Nephron progenitor cell (in vitro differentiated cells): ENCODE measurements around the gene PPT1.
A peak's percentile ranks its signal among the peaks of the same experiment; 100 is the strongest.

Source experiments
- DNase-seq: peaks from one replicate; pipeline ENCODE4 v3.0.0; 2021
- H3K27ac Mint-ChIP-seq: 2 replicates; pipeline ENCODE4 v1.8.0; 2021; ENCODE audit warnings: mild to moderate bottlenecking, moderate library complexity, mixed read lengths
- H3K27me3 Mint-ChIP-seq: 2 replicates; pipeline ENCODE4 v1.8.0; 2021; ENCODE audit warnings: mild to moderate bottlenecking, low read depth, mixed read lengths; ENCODE audit not compliant: poor library complexity
- H3K36me3 Mint-ChIP-seq: 2 replicates; pipeline ENCODE4 v1.8.0; 2021; ENCODE audit warnings: low read depth, mixed read lengths
- H3K4me1 Mint-ChIP-seq: 2 replicates; pipeline ENCODE4 v1.8.0; 2021; ENCODE audit warnings: mixed read lengths
- H3K4me3 Mint-ChIP-seq: 2 replicates; pipeline ENCODE4 v1.8.0; 2021; ENCODE audit warnings: mild to moderate bottlenecking, moderate library complexity, mixed read lengths
- H3K9me3 Mint-ChIP-seq: 2 replicates; pipeline ENCODE4 v1.8.0; 2021; ENCODE audit warnings: mild to moderate bottlenecking, moderate library complexity, mixed read lengths
- CTCF ChIP-seq: fragments of 200-600 bp; sonication (generic); IDR thresholded peaks from 2 replicates; pipeline ENCODE4 v1.5.0; 2021; ENCODE audit warnings: antibody characterized with exemption

Gene PPT1

GRCh38 chr1:40064797-40065499 lies 32.1 kb downstream of the PPT1 start:
- H3K4me1 Mint-ChIP-seq = peaks cover 10% of the 10 kb centered on the region
- peaks cover 69% of the 10 kb centered on the region for H3K36me3 Mint-ChIP-seq
- no peaks in the 10 kb centered on the region for H3K9me3 Mint-ChIP-seq
- H3K4me3 Mint-ChIP-seq = no peak overlapping the region
- no peak for TF ChIP-seq CTCF
- no peak for DNase-seq
- peak overlapping the region; percentile 31 for H3K27ac Mint-ChIP-seq
- no peaks in the 10 kb centered on the region for H3K27me3 Mint-ChIP-seq

GRCh38 chr1:40059960-40060750 lies 36.9 kb downstream of the PPT1 start:
- no peak for DNase-seq
- TF ChIP-seq CTCF = no peak
- H3K4me3 Mint-ChIP-seq = no peak overlapping the region
- no peaks in the 10 kb centered on the region for H3K4me1 Mint-ChIP-seq
- H3K27me3 Mint-ChIP-seq = no peaks in the 10 kb centered on the region
- H3K9me3 Mint-ChIP-seq = no peaks in the 10 kb centered on the region
- no peak overlapping the region for H3K27ac Mint-ChIP-seq
- peaks cover 40% of the 10 kb centered on the region for H3K36me3 Mint-ChIP-seq

DNA sequence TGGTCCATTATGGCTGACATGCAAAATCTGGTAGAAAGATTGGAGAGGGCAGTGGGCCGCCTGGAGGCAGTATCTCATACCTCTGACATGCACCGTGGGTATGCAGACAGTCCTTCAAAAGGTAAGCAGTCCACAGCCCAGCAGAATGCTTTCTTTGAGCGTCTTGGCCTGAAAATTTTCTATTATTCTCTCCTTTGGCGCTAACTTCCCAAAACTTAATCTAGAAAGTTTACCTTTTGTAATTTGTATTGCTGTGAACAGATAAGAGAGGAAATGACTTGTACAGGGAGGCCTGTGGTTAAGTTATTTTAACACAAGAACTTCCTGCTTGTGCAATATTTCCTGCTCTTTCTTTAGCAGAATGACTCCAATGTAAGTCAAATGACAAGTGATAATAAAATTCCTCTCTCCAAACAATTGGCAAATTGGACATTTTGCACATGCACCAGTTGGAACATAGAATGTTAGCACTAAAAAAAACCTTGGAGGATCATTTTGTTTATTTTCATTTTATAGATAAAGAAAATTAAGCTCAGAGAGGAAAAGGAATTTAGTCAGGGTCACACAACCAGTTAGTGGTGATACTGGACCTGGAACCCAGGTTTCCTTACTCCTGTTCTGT lies 37.6 kb downstream of the PPT1 start:
- H3K4me1 Mint-ChIP-seq = no peaks in the 10 kb centered on the region
- H3K4me3 Mint-ChIP-seq = no peak overlapping the region
- peaks cover 38% of the 10 kb centered on the region for H3K36me3 Mint-ChIP-seq
- H3K27ac Mint-ChIP-seq = no peak overlapping the region
- H3K27me3 Mint-ChIP-seq = no peaks in the 10 kb centered on the region
- TF ChIP-seq CTCF = no peak
- DNase-seq = no peak
- H3K9me3 Mint-ChIP-seq = no peaks in the 10 kb centered on the region

DNA sequence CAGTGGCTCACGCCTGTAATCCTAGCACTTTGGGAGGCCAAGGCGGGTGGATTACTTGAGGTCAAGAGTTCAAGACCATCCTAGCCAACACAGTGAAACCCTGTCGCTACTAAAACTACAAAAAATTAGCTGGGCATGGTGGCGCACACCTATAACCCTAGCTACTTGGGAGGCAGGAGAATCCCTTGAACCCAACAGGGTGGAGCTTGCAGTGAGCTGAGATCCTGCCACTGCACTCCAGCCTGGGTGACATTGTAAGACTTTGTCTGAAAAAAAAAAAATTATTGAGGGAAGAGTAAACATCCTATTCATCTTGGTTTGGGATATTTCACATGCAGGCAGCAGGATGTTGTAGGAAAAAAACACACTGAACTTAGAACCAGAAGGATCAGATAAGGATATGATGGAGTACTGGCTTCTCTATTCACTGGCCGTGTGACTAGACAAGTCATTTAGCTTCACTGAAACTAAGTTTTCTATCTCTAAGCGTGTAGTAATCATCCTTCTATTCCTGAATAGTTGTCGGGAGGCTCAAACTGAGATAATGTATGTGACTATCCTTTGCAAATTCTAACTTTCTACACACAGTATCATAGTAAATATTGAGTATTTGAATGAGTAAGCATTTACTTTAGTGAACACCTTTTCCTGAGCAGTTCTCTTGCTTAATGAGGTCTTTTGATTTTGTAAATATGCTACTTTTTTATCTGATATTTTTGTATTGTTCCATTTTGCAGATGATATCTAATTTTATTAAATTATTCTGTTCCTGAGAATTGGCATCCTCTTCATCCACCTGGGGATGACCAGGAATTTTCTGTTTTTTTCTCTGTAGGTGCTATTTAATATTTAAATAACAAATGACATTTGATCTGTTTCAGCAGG lies 38.4 kb downstream of the PPT1 start:
- H3K36me3 Mint-ChIP-seq = peaks cover 30% of the 10 kb centered on the region
- no peak for TF ChIP-seq CTCF
- H3K4me1 Mint-ChIP-seq = no peaks in the 10 kb centered on the region
- H3K27ac Mint-ChIP-seq = no peak overlapping the region
- H3K27me3 Mint-ChIP-seq = no peaks in the 10 kb centered on the region
- no peak for DNase-seq
- H3K9me3 Mint-ChIP-seq = no peaks in the 10 kb centered on the region
- no peak overlapping the region for H3K4me3 Mint-ChIP-seq

- Mint-ChIP-seq H3K27me3 (no peaks in the 10 kb centered on the region), H3K4me1 (no peaks in the 10 kb centered on the region), H3K4me3 (no peak overlapping the region), H3K27ac (no peak overlapping the region), H3K9me3 (no peaks in the 10 kb centered on the region), H3K36me3 (peaks cover 25% of the 10 kb centered on the region)
- TF ChIP-seq CTCF = no peak
- DNase-seq = no peak
Observed at GRCh38 chr1:40058097-40058452, 39.0 kb downstream of the PPT1 start.
